Measurements from ENCODE around the gene ELAVL2.

- no peak for TF ChIP-seq CTCF (conservative IDR thresholded peaks at IDR 0.05)
- TF ChIP-seq ZFX (IDR thresholded peaks at IDR 0.05) = no peak
These were observed 46.8 kb downstream of the ELAVL2 start for GRCh38 chr9:23779220-23779619.
